B cell (primary cell): ENCODE measurements around the gene HEPACAM. TPM values are rescaled to one million over a fixed set of nuclear protein-coding genes. Genes with fewer than 3 reads are reported as not detected.

Experiments used
- ATAC-seq: fragments of 200-7000 bp; cut with Tn5 transposase; one replicate; pipeline ENCODE4 v1.10.0; 2021; ENCODE audit warnings: low read depth, mild to moderate bottlenecking, moderate number of reproducible peaks, moderate library complexity
- CTCF ChIA-PET: fragments of 350-600 bp; sonication (Branson Sonifier 250); formaldehyde crosslinking; loops from one replicate; lab custom pipeline; 2021; ENCODE audit warnings: antibody characterized with exemption, inconsistent platforms; lab: Charles Lee
- POLR2A ChIA-PET: fragments of 350-600 bp; sonication (Branson Sonifier 250); formaldehyde crosslinking; loops from one replicate; lab custom pipeline; 2021; ENCODE audit warnings: antibody characterized with exemption; lab: Charles Lee
- DNase-seq: peaks from one replicate; pipeline ENCODE4 v3.0.0; 2013
- H2AFZ ChIP-seq: 2 replicates; pipeline ENCODE4 v1.6.1; 2012; ENCODE audit warnings: mild to moderate bottlenecking, low read depth, low read length; ENCODE audit not compliant: insufficient read depth, poor library complexity, severe bottlenecking
- H3K27ac ChIP-seq, 2 donors: 1 replicate in 1 of 2; 2 replicates in 1 of 2; pipeline ENCODE4 v1.5.1; 2012 to 2013; ENCODE audit warnings: low read length in 2 of 2, mild to moderate bottlenecking in 2 of 2, moderate library complexity in 1 of 2
- H3K27me3 ChIP-seq, 4 experiments: fragments of 200-600 bp in 1 of 4; sonication (generic) in 1 of 4; replicated peaks in 1 of 4; 1 replicate in 2 of 4; 2 replicates in 2 of 4; pipeline versions ENCODE4 v1.6.1 to v1.7.0; 2013 to 2016; ENCODE audit warnings: low read length in 3 of 4, mild to moderate bottlenecking in 2 of 4, mixed read lengths in 1 of 4, moderate library complexity in 1 of 4; ENCODE audit not compliant: insufficient read depth in 4 of 4, control insufficient read depth in 3 of 4; ENCODE audit errors: control extremely low read depth in 1 of 4
- H3K36me3 ChIP-seq, 2 experiments: replicated peaks in 1 of 2; 1 replicate in 1 of 2; 2 replicates in 1 of 2; pipeline versions ENCODE4 v1.6.1 to v1.7.1; 2013; ENCODE audit warnings: low read length in 1 of 2; ENCODE audit not compliant: insufficient read depth in 2 of 2, control insufficient read depth in 1 of 2; ENCODE audit errors: control extremely low read depth in 1 of 2, extremely low read depth in 1 of 2
- H3K4me1 ChIP-seq, 2 donors: fragments of 200-600 bp in 1 of 2; sonication (generic) in 1 of 2; 1 replicate in 1 of 2; 2 replicates in 1 of 2; pipeline versions ENCODE4 v1.5.1 to v1.6.1; 2013 to 2017; ENCODE audit warnings: low read length in 2 of 2; ENCODE audit not compliant: control insufficient read depth in 2 of 2, insufficient read depth in 2 of 2
- H3K4me2 ChIP-seq: replicated peaks from 2 replicates; pipeline ENCODE3; 2012; ENCODE audit warnings: mild to moderate bottlenecking, low read depth, low read length; ENCODE audit not compliant: poor library complexity, severe bottlenecking
- H3K4me3 ChIP-seq, 5 experiments: fragments of 200-600 bp in 1 of 5; sonication (generic) in 1 of 5; 1 replicate in 3 of 5; 2 replicates in 2 of 5; pipeline versions ENCODE4 v1.5.1 to v1.7.0; 2011 to 2016; ENCODE audit warnings: low read length in 4 of 5, mild to moderate bottlenecking in 4 of 5, low read depth in 2 of 5, control low read depth in 1 of 5, moderate library complexity in 1 of 5; ENCODE audit not compliant: insufficient read depth in 1 of 5; ENCODE audit errors: control extremely low read depth in 1 of 5, extremely low read depth in 1 of 5
- H3K79me2 ChIP-seq: fragments of 200-600 bp; sonication (generic); one replicate; pipeline ENCODE4 v1.6.0; 2016; ENCODE audit warnings: low read length; ENCODE audit not compliant: control insufficient read depth, insufficient read depth
- H3K9ac ChIP-seq: fragments of 200-600 bp; sonication (generic); 2 replicates; pipeline ENCODE4 v1.6.1; 2017; ENCODE audit warnings: mild to moderate bottlenecking, low read length, moderate library complexity
- H3K9me3 ChIP-seq, 3 donors: one replicate each; pipeline versions ENCODE4 v1.6.1 to v1.7.1; 2013; ENCODE audit warnings: low read length in 2 of 3; ENCODE audit not compliant: control insufficient read depth in 2 of 3, insufficient read depth in 1 of 3; ENCODE audit errors: control extremely low read depth in 1 of 3
- H4K20me1 ChIP-seq: 2 replicates; pipeline ENCODE4 v1.6.0; 2012; ENCODE audit warnings: mild to moderate bottlenecking, low read length; ENCODE audit not compliant: insufficient read depth, control insufficient read depth, poor library complexity, severe bottlenecking
- H3K27ac Mint-ChIP-seq: one replicate; pipeline ENCODE4 v1.8.0; 2021; ENCODE audit warnings: mixed read lengths
- H3K27me3 Mint-ChIP-seq: one replicate; pipeline ENCODE4 v1.8.0; 2021; ENCODE audit warnings: mixed read lengths
- H3K4me1 Mint-ChIP-seq: one replicate; pipeline ENCODE4 v1.8.0; 2021; ENCODE audit warnings: mixed read lengths
- H3K4me3 Mint-ChIP-seq: one replicate; pipeline ENCODE4 v1.8.0; 2021; ENCODE audit warnings: mixed read lengths
- H3K9me3 Mint-ChIP-seq: one replicate; pipeline ENCODE4 v1.8.0; 2022; ENCODE audit warnings: mixed read lengths; ENCODE audit not compliant: insufficient read depth
- EZH2 ChIP-seq: IDR thresholded peaks from 2 replicates; pipeline ENCODE4 v1.6.1; 2012; ENCODE audit warnings: borderline replicate concordance, low read depth, mild to moderate bottlenecking, moderate library complexity, low read length; ENCODE audit not compliant: insufficient read depth, poor library complexity, severe bottlenecking
- WGBS: methylation state at CpG from one replicate; pipeline ENCODE4 v1.1.5; 2013; ENCODE audit warnings: missing lambda C conversion rate; ENCODE audit not compliant: insufficient coverage; 5-methylcytosine and 5-hydroxymethylcytosine counted together
- intact Hi-C: fragments of 100-400 bp; cut with micrococcal nuclease; formaldehyde crosslinking; loops from one replicate; pipeline ENCODE4 v1.10.0; 2022
- polyA plus RNA-seq: library from polyadenylated mRNA; depleted of rRNA; stranded (reverse); fragments of >200 nt; gene quantifications from 2 replicates; pipeline ENCODE4 v1.2.3, GENCODE V29; 2012
- total RNA-seq, 2 donors: library from RNA; stranded (reverse); fragments of 120-200 nt in 1 of 2; gene quantifications; 1 replicate in 1 of 2; 2 replicates in 1 of 2; pipeline versions ENCODE4 v1.2.3 to v1.2.4, GENCODE V29; 2013 to 2022
- TF ChIP-seq, protein P1 (sequence below): fragments of 200-600 bp; IDR thresholded peaks from one replicate; pipeline ENCODE4 v1.8.0; 2022; ENCODE audit warnings: antibody characterized with exemption, mild to moderate bottlenecking

Gene HEPACAM
- total and polyA plus RNA-seq, 2 donors (not counting 1 experiment from before 2014, with no cell fraction given): not detected

DNA sequence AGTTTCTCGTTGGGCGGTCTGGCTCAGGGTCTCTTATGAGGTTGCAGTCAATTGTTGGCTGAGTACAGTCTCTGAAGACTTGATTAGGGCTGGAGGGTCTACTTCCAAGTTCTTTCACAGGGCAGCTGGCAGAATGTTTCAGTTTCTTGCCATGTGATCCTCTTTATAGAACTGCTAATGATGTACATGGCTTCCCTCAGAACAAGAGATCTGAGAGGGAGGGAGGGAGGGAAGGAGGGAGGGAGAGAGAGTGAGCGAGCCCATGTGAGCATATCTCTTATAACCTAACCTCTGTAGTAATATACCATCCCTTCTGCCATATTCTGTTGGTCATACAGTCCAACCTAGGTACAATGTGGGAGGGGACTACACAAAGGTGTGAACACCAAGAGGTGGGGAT lies 15.5 kb upstream of the HEPACAM start:
- H3K9me3 ChIP-seq: peaks cover 2 to 6% (median 3%) of the 10 kb centered on the region in 3 donors
- intact Hi-C loops: loop anchor here (5.0 kb wide), 6 partner anchors 74 to 951 kb away; partner anchors contain the start of genes DDX25, EI24, PUS3 and STT3A
- no peaks in the 10 kb centered on the region for H3K4me1 Mint-ChIP-seq
- H3K9me3 Mint-ChIP-seq: peaks cover 6% of the 10 kb centered on the region
- no peak overlapping the region for H3K9ac ChIP-seq
- POLR2A ChIA-PET: no interaction called here
- H3K27me3 ChIP-seq: peaks cover 0 to 10% (median 2%) of the 10 kb centered on the region in 4 experiments
- no peak overlapping the region for H3K4me3 Mint-ChIP-seq
- H2AFZ ChIP-seq: no peak overlapping the region
- CTCF ChIA-PET: no interaction called here
- H3K4me1 ChIP-seq: peaks cover 11 to 15% of the 10 kb centered on the region in 2 donors
- no peak for DNase-seq
- TF ChIP-seq, protein P1, sequence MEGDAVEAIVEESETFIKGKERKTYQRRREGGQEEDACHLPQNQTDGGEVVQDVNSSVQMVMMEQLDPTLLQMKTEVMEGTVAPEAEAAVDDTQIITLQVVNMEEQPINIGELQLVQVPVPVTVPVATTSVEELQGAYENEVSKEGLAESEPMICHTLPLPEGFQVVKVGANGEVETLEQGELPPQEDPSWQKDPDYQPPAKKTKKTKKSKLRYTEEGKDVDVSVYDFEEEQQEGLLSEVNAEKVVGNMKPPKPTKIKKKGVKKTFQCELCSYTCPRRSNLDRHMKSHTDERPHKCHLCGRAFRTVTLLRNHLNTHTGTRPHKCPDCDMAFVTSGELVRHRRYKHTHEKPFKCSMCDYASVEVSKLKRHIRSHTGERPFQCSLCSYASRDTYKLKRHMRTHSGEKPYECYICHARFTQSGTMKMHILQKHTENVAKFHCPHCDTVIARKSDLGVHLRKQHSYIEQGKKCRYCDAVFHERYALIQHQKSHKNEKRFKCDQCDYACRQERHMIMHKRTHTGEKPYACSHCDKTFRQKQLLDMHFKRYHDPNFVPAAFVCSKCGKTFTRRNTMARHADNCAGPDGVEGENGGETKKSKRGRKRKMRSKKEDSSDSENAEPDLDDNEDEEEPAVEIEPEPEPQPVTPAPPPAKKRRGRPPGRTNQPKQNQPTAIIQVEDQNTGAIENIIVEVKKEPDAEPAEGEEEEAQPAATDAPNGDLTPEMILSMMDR: no peak
- no peak for TF ChIP-seq EZH2
- 100% methylated on average over 1 of the region's 3 CpGs for WGBS
- ATAC-seq: no peak
- no peak overlapping the region for H3K4me3 ChIP-seq
- H3K79me2 ChIP-seq: no peaks in the 10 kb centered on the region
- no peaks in the 10 kb centered on the region for H4K20me1 ChIP-seq
- H3K27ac Mint-ChIP-seq: no peak overlapping the region
- no peak overlapping the region for H3K27ac ChIP-seq
- H3K36me3 ChIP-seq: no peaks in the 10 kb centered on the region
- H3K27me3 Mint-ChIP-seq: peaks cover 9% of the 10 kb centered on the region
- no peak overlapping the region for H3K4me2 ChIP-seq

DNA sequence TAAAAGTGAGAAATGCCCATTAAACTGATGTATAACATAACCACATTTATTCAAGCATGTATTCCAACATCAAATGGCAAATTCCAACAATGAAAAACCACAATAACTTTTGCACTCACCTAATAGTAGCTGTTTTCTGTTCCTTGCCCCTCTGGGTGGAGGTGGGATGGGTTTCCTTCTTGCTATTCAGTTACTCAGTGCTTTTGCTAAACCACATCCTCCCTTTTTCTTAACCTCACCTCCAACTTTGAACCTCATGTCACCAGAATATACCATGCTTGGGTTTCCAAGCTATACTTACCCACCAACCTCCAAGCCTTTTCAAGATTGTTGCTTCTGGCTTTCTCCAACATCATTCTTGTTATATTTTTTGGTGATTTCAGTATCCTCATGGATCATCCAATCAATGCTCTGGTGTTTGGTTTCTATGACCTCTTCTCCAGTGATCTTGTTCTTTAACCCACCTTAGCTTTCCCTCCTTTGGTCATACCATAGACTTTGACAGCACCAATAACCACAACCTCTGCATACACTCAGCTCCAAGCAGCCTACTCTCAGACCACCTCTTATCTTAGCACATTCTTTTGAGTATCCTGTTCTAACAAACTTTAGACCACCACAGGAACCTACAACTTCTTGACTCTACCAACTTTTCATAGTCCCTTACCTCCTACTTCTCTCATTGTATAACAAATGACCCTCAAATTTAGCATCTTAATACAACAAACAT lies 14.9 kb upstream of the HEPACAM start:
- Mint-ChIP-seq H3K27me3 (peaks cover 14% of the 10 kb centered on the region), H3K4me1 (no peaks in the 10 kb centered on the region), H3K4me3 (no peak overlapping the region), H3K9me3 (peaks cover 6% of the 10 kb centered on the region), H3K27ac (no peak overlapping the region)
- no peaks in the 10 kb centered on the region for H3K79me2 ChIP-seq
- peaks cover 2 to 6% (median 3%) of the 10 kb centered on the region in 3 donors for H3K9me3 ChIP-seq
- no peak for DNase-seq
- H3K4me1 ChIP-seq: peaks cover 11 to 15% of the 10 kb centered on the region in 2 donors
- no peak overlapping the region for H3K4me2 ChIP-seq
- no peak overlapping the region for H3K27ac ChIP-seq
- CTCF ChIA-PET: interaction anchor here (1.3 kb wide), 1 partner anchor 8 kb away, joined by 3 read pairs; no protein-coding TSS in a partner anchor
- ATAC-seq: no peak
- no peak overlapping the region for H2AFZ ChIP-seq
- H3K4me3 ChIP-seq: no peak overlapping the region
- H3K36me3 ChIP-seq: no peaks in the 10 kb centered on the region
- no peak overlapping the region for H3K9ac ChIP-seq
- H3K27me3 ChIP-seq: peaks cover 0 to 11% (median 2%) of the 10 kb centered on the region in 4 experiments
- intact Hi-C loops: loop anchor here (5.0 kb wide), 6 partner anchors 73 to 952 kb away; partner anchors contain the start of genes DDX25, EI24, PUS3 and STT3A
- POLR2A ChIA-PET: no interaction called here
- TF ChIP-seq EZH2: no peak
- TF ChIP-seq, protein P1: no peak
- no peaks in the 10 kb centered on the region for H4K20me1 ChIP-seq
